Middle frontal gyrus (tissue), 1 donor: ENCODE data around the gene SWSAP1.
A peak's percentile ranks its signal among the peaks of the same experiment; 100 is the strongest.
"Not testable (repeated sequence)": the region's sequence is repeated elsewhere in the genome, so short reads cannot be mapped to it uniquely, and the experiment has no call there.

ENCODE experiments used
- DNase-seq: peaks from one replicate; pipeline ENCODE4 v3.0.0-alpha.2; 2015; ENCODE audit warnings: low spot score; ENCODE audit errors: extremely low spot score

The SWSAP1 gene

GRCh38 chr19:11374433-11375142 is at the start of gene SWSAP1:
SWSAP1 (plus strand) TSS chr19:11374666; CDS start chr19:11374681, 15 bp downstream.
- peak; percentile 98 for DNase-seq

GRCh38 chr19:11324748-11325389 is 49.6 kb upstream of the SWSAP1 start:
- no peak for DNase-seq

GRCh38 chr19:11325544-11325943 is 48.9 kb upstream of the SWSAP1 start:
- DNase-seq, result no peak

GRCh38 chr19:11330127-11330526 is 44.3 kb upstream of the SWSAP1 start:
- no peak for DNase-seq

GRCh38 chr19:11331502-11331901 is 43.0 kb upstream of the SWSAP1 start:
- DNase-seq, result no peak

GRCh38 chr19:11332822-11333221 is 41.6 kb upstream of the SWSAP1 start:
- DNase-seq, result no peak

GRCh38 chr19:11333838-11334237 is 40.6 kb upstream of the SWSAP1 start:
- not testable (repeated sequence) for DNase-seq

- DNase-seq, result no peak
Observed at GRCh38 chr19:11335449-11336146, 38.9 kb upstream of the SWSAP1 start.

- DNase-seq, result no peak
Observed at GRCh38 chr19:11337080-11337479, 37.4 kb upstream of the SWSAP1 start.

- DNase-seq, result no peak
Observed at GRCh38 chr19:11338121-11338520, 36.3 kb upstream of the SWSAP1 start.

- DNase-seq, result no peak
Observed at GRCh38 chr19:11338569-11339253, 35.8 kb upstream of the SWSAP1 start.

- DNase-seq, result peak; percentile 73
Observed at GRCh38 chr19:11339254-11340098, 35.0 kb upstream of the SWSAP1 start, which contains the start of gene RAB3D. RAB3D (minus strand) TSS chr19:11339657; CDS start chr19:11337399, 2,258 bp downstream.

GRCh38 chr19:11340099-11340467 is 34.4 kb upstream of the SWSAP1 start:
- DNase-seq, result not testable (repeated sequence)

- no peak for DNase-seq
Observed at GRCh38 chr19:11342429-11342828, 32.0 kb upstream of the SWSAP1 start.

GRCh38 chr19:11345122-11345803 is 29.2 kb upstream of the SWSAP1 start:
- DNase-seq, result no peak

GRCh38 chr19:11346104-11346940 is 28.1 kb upstream of the SWSAP1 start, which contains the start of the genes CCDC159 and TMEM205:
CCDC159 (plus strand) TSS chr19:11346519; CDS start chr19:11346607, 88 bp downstream.
TMEM205 (minus strand) TSS chr19:11346268; CDS start chr19:11345619, 649 bp downstream.
- DNase-seq, result peak; percentile 99

GRCh38 chr19:11347546-11348039 is 26.9 kb upstream of the SWSAP1 start:
- DNase-seq, result no peak

- no peak for DNase-seq
Observed at GRCh38 chr19:11349171-11349570, 25.3 kb upstream of the SWSAP1 start.

GRCh38 chr19:11354102-11354501 is 20.4 kb upstream of the SWSAP1 start:
- not testable (repeated sequence) for DNase-seq
